Omental fat pad (tissue), 4 donors: ENCODE results near the gene SP2. TPM values are rescaled to one million over a fixed set of nuclear protein-coding genes. Genes with fewer than 3 reads are reported as not detected.

Experiments used
- ATAC-seq: fragments of 150-250 bp; one replicate; pipeline ENCODE4 v1.9.1; 2016; ENCODE audit warnings: mild to moderate bottlenecking, moderate library complexity; ENCODE audit not compliant: low FRiP score
- DNase-seq: peaks from one replicate; pipeline ENCODE4 v3.0.0-alpha.2; 2019; ENCODE audit warnings: low spot score
- total RNA-seq, 4 donors: library from RNA; depleted of rRNA; stranded (reverse); fragments of >200 nt; gene quantifications; one replicate each; pipeline ENCODE4 v1.1.0, GENCODE V29; 2016
- TF ChIP-seq, protein P1 (sequence below), 3 donors: fragments of 450-650 bp; IDR thresholded peaks; one replicate each; pipeline ENCODE4 v1.5.1; 2016 to 2017; ENCODE audit warnings: antibody characterized with exemption in 3 of 3, mild to moderate bottlenecking in 3 of 3, moderate library complexity in 2 of 3

SP2 gene
- total RNA-seq, 4 donors from 2014 or later: 2.9 to 8.5 (median 6.9) TPM

DNA sequence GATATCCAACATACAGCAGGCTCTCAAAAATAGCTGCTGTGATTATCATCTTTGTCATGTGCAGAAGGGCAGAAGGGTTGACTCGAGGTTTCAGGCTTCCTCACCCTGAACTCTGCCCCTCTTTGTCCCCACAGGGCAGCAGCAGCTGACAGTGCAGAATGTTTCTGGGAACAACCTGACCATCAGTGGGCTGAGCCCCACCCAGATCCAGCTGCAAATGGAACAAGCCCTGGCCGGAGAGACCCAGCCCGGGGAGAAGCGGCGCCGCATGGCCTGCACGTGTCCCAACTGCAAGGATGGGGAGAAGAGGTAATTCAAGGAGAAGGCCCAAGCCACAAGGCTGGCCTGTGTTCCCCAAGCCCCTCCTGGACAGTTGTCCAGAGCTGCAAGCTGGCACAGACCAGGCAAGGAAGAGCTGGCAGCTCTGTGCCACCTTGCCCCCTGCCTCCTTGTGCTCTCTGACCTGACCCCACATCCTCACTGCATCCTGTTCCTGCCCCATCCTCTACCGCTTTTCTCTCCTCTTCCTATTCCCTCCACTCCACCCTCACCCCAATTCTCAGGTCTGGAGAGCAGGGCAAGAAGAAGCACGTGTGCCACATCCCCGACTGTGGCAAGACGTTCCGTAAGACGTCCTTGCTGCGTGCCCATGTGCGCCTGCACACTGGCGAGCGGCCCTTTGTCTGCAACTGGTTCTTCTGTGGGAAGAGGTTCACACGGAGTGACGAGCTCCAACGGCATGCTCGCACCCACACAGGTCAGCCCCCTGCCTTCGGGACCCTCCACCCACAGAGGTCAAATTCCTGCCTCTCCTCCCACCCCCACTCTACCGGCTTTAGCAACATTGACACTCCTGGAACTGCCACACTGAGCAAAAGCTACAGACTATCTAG is 29.0 kb downstream of the SP2 start:
- TF ChIP-seq, protein P1, sequence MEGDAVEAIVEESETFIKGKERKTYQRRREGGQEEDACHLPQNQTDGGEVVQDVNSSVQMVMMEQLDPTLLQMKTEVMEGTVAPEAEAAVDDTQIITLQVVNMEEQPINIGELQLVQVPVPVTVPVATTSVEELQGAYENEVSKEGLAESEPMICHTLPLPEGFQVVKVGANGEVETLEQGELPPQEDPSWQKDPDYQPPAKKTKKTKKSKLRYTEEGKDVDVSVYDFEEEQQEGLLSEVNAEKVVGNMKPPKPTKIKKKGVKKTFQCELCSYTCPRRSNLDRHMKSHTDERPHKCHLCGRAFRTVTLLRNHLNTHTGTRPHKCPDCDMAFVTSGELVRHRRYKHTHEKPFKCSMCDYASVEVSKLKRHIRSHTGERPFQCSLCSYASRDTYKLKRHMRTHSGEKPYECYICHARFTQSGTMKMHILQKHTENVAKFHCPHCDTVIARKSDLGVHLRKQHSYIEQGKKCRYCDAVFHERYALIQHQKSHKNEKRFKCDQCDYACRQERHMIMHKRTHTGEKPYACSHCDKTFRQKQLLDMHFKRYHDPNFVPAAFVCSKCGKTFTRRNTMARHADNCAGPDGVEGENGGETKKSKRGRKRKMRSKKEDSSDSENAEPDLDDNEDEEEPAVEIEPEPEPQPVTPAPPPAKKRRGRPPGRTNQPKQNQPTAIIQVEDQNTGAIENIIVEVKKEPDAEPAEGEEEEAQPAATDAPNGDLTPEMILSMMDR (IDR thresholded peaks at IDR 0.05): no peak
- DNase-seq: no peak
- ATAC-seq: peak; percentile 17

DNA sequence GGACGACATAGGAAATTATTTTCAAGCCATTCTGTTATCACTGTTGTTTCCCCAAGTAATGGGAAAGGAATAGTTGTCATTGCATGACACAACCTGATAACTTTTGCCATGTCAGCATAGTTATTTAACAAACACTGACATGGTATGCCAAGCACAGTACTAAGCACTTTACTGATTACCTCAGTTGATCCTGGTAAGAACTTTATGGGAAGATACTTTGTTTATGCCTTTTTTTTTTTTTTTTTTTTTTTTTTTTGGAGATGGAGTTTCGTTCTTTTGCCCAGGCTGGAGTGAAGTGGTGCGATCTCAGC is 29.6 kb downstream of the SP2 start:
- DNase-seq (no peak), ATAC-seq (no peak)
- TF ChIP-seq, protein P1 (IDR thresholded peaks at IDR 0.05): no peak

DNA sequence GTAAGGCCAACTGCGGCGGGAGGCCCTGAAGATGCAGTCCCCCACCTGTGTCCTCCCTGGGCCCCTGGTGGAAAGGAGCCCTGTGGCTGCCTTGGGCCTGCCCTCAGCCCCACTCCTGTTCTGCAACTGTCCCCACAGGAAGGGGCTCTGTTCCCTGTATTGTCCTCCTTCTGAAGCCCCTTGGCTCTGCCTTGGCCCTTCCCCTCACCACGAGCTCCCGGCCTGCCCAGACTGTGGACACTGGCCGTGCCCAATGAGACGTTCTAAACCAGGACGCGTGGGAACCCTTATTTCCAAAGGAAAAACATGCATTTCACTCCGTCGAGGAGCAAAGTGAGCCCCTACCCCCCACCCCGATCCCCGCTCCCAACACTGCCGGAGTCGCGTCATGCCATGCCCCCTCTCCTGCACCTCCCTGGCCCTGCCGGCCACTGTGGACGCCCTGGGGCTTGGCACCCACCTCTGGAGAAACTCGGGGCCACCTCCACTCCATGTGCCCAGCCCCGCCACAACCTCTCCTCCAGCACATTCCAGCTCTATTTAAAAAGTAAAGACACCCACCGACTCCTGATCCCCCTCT is 31.9 kb downstream of the SP2 start:
- DNase-seq (no peak), ATAC-seq (no peak)
- TF ChIP-seq, protein P1 (IDR thresholded peaks at IDR 0.05): no peak

DNA sequence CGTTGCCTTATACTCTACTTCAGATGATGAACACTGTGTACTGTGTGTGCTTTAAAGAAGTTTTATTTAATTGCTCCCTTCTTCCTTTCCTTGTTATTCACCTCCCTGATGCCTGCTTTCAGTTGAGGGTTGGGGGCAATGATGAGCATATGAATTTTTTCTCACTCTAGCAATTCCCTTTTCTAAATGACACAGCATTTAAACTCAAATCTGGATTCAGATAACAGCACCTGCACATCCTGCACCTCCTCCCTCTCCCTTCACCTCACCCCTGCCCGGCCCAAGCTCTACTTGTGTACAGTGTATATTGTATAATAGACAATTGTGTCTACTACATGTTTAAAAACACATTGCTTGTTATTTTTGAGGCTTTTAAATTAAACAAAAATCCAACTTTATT is 32.4 kb downstream of the SP2 start:
- DNase-seq: no peak
- no peak for ATAC-seq
- TF ChIP-seq, protein P1 (IDR thresholded peaks at IDR 0.05): no peak

DNA sequence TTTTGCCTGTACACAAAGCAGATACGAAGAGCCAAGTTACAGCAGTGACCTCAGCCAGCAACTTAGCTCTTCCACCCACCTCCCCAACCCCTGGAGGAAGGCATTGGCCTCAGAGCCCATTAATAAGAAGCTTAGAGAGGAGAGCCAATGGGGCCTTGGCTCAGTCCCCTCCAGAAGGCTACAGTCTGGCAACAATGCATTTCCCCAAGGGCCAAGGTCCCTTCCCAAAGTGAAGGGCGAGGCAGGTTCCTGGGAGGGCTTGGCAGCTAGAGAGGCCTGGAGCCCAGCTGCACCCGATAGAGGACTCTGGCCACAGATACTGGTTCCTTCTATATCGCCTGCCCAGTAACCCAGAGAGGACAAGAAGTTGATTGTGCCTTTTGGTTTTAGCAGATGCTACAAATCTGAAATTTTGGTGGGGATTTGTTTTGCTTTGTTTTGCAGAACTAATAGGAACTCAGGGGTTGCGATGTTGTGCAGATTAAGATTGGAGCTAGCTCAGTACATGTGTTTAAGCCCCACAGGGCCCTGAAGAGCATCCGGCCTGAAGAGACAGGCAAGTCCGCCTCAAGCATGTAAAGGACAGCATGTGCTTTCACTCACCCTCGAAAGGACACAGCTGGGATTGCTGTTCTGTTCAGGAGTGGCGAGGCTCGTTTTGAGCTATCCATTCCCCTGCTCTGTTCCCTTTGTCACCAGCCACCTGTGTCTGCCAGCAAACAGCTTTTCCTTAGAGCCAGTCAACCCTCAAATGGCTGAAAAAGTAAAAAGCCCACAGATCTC is 33.4 kb downstream of the SP2 start:
- TF ChIP-seq, protein P1 (IDR thresholded peaks at IDR 0.05): no peak
- no peak for ATAC-seq
- no peak for DNase-seq

DNA sequence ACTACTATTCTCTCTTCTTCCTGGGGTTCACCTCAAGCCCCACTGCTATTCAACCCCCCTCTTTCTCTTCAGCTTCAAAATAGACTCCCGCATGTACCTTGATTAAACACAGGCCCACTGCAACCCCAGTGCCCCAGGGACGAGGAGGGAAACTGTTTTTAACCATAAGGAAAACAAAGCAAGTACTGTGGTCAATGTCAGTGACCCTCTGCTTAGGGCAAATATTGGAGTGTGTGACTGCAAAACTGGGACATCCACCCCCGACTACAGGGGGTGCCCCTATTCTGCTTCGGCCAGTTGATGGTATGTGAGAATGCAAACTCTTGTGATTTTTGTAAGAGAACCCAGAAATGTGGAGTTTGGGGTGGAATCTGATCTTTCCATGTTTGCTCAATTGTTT is 35.8 kb downstream of the SP2 start:
- TF ChIP-seq, protein P1 (IDR thresholded peaks at IDR 0.05): no peak
- no peak for DNase-seq
- no peak for ATAC-seq
